GM12875 (cell line): ENCODE results near the gene PPT1.

ENCODE experiments used
- H3K4me3 ChIP-seq: one replicate; pipeline ENCODE4 v1.5.1; 2011; ENCODE audit warnings: low read depth, low read length, control low read depth
- CTCF ChIP-seq: IDR thresholded peaks from 2 replicates; pipeline ENCODE4 v1.5.1; 2011; ENCODE audit warnings: low read depth, mild to moderate bottlenecking, control low read depth, inconsistent platforms, low read length, moderate library complexity, borderline replicate concordance; ENCODE audit not compliant: insufficient read depth

PPT1 gene

DNA sequence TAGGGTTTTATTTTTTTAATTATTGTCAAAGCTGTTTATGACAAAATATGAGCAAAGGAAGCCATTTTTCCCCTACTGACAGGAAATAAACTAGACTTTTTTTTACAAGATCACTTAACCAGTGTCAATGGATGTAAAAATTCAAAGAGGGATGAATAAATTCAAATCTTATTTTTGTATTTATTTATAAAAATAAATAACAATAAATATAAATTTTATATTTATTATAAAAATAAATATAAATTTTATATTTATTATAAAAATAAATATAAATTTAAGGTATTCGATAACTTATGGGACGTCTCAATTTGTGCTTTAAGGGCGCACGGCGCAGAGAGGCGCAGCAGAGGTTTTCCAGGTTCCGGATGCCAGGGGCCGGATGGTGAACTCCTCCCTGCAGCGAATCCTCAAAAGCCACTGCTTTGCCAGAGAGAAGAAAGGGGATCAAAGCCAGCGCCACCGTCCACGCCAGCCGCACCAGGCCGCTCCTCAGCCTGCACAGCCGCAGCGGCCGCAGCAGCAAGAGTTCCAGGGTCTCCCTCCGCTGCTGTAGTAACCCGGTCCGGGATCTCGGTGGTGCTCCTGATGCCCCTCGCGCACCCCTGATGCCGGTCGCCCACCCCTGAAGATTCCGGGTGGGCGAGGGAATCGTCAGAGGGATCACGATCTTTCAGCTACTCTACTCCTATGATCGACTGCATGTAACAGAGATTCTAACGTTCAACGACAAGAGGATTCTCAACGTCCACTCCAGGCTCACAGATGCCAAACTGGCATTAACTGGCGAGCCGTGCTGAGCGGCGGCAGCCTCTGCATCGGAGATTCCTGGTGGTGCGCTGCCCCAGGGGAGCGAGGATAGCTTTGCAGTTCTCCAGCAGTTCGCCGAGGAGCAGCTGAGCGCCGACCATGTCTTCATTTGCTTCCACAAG lies 35.6 kb upstream of the PPT1 start:
- no peak for TF ChIP-seq CTCF
- H3K4me3 ChIP-seq, result no peak overlapping the region

- H3K4me3 ChIP-seq, result no peak overlapping the region
- no peak for TF ChIP-seq CTCF
These were observed 33.8 kb upstream of the PPT1 start for GRCh38 chr1:40130892-40131291.

GRCh38 chr1:40122855-40123254 lies 25.8 kb upstream of the PPT1 start:
- no peak overlapping the region for H3K4me3 ChIP-seq
- TF ChIP-seq CTCF, result no peak

- H3K4me3 ChIP-seq, result no peak overlapping the region
- TF ChIP-seq CTCF, result no peak
These were observed 23.1 kb upstream of the PPT1 start for GRCh38 chr1:40120128-40120527.

- no peak for TF ChIP-seq CTCF
- H3K4me3 ChIP-seq, result no peak overlapping the region
These were observed 17.3 kb upstream of the PPT1 start for GRCh38 chr1:40114400-40114799.

DNA sequence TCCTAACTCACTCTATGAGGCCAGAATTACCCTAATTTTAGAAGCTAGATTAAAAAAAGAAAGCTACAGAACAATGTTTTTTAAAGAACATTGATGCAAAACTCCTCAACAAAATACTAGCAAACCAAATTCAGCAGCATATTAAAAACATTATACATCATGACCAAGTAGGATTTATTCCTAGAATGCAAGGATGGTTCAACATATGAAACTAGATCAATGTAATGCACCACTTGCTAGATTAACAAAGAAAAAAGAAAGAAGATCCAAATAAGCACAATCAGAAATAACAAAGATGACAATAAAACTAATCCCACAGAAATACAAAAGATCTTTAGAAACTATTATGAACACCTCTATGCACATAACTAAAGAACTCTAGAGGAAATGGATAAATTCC lies 13.3 kb upstream of the PPT1 start:
- no peak overlapping the region for H3K4me3 ChIP-seq
- no peak for TF ChIP-seq CTCF

DNA sequence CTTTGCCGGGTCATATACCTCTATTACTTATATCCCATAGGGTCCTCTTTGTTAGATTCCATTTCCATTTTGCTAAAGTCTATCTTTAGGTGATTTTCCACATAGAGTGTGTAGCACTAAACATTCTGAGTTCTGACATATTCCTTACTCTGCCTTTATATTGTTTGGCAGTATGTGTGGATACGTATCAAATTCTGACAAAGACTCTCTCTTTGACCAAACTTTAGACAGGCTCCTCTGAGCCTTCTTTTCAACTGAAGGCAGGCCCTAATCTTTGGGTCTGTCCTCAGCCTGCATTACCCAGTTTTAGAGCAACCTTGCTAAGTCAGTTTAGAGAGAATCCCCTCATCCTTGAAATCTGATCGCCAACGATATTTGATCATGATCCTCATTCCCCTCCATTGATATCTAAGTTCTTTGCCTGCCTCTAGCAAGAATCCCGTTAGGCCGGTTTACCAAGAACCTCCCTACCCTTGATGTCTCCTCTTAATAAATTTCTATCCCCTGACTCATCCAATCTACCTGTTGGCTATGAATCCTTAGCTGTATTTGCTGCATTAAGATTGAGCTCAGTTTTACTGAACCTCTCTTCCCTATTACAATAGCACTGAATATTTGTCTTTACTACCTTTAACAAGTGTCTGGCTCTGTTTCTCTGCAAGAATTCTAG lies 10.4 kb upstream of the PPT1 start:
- no peak overlapping the region for H3K4me3 ChIP-seq
- no peak for TF ChIP-seq CTCF
